ENCODE data around the gene AHR. TPM values are rescaled to one million over a fixed set of nuclear protein-coding genes. Genes with fewer than 3 reads are reported as not detected.

The AHR gene
- total RNA-seq, 1 donor from 2014 or later = 24.4 TPM

DNA sequence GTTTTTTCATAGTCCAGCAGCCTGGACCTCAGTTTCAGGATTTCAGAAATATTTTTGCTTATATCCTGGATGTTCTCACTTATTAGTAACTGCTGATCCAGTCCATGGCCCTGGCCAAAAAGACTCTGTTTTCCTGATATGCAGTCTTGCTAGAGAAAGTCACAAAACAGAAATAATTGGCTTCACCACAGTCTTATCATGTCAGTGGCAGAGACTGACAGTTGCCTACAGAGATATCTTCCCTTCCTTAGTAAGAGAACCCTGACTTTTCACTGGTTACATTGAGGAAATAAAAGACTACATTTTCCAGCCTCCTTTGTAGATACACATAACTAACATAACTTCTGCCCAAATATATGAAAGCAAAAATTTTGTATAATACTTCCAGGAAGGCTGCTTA is 56.6 kb downstream of the AHR start:
- ATAC-seq (ENCODE audit: low read depth) = no peak
- no peak overlapping the region for H3K4me3 Mint-ChIP-seq
- no peak overlapping the region for H3K27ac Mint-ChIP-seq
- peaks cover 10% of the 10 kb centered on the region for H3K4me1 Mint-ChIP-seq
- ChIA-PET POLR2A (no interaction called here), CTCF (no interaction called here)
- TF ChIP-seq CTCF (IDR thresholded peaks at IDR 0.05) = no peak
- no peak for DNase-seq
- H3K9me3 Mint-ChIP-seq = peaks cover 6% of the 10 kb centered on the region
- intact Hi-C loops (cut with micrococcal nuclease) = no loop called here
- H3K27me3 Mint-ChIP-seq = no peaks in the 10 kb centered on the region
- H3K36me3 Mint-ChIP-seq (ENCODE audit: low read depth) = no peaks in the 10 kb centered on the region

- ChIA-PET POLR2A (no interaction called here), CTCF (no interaction called here)
- H3K27me3 Mint-ChIP-seq = no peaks in the 10 kb centered on the region
- peaks cover 1% of the 10 kb centered on the region for H3K4me1 Mint-ChIP-seq
- TF ChIP-seq CTCF (IDR thresholded peaks at IDR 0.05) = no peak
- no peak overlapping the region for H3K27ac Mint-ChIP-seq
- ATAC-seq (ENCODE audit: low read depth) = no peak
- intact Hi-C loops (cut with micrococcal nuclease) = no loop called here
- H3K9me3 Mint-ChIP-seq = peaks cover 2% of the 10 kb centered on the region
- no peak overlapping the region for H3K4me3 Mint-ChIP-seq
- no peak for DNase-seq
- H3K36me3 Mint-ChIP-seq (ENCODE audit: low read depth) = no peaks in the 10 kb centered on the region
Measured at GRCh38 chr7:17357952-17358351, 59.5 kb downstream of the AHR start.

DNA sequence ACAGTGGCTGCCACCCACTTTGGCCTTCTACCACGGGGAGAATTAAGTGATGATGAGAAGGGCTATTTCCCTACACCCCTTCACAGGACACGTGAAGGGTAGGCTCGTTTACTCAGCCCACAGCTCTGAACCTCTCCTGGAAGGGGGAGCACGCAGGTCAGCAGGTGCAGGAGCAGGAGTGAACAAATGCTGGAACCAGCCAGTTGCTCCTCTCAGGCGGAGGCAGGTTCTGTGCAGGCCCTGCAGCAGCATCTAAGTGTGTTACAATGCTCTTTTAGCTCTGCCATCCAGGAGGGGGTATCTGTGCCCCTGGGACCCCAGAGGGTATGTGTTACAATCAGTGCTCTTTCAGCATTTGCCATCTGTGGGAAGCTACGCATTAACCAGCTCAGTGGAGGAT is 61.2 kb downstream of the AHR start:
- Mint-ChIP-seq H3K27ac (no peak overlapping the region), H3K4me3 (no peak overlapping the region), H3K4me1 (peaks cover 1% of the 10 kb centered on the region), H3K27me3 (no peaks in the 10 kb centered on the region), H3K36me3 (ENCODE audit: low read depth) (no peaks in the 10 kb centered on the region), H3K9me3 (peaks cover 2% of the 10 kb centered on the region)
- no peak for TF ChIP-seq CTCF (IDR thresholded peaks at IDR 0.05)
- POLR2A ChIA-PET = no interaction called here
- DNase-seq = no peak
- CTCF ChIA-PET = interaction anchor here (1.0 kb wide), 1 partner anchor 58 kb away, joined by 3 read pairs; no protein-coding TSS in a partner anchor
- intact Hi-C loops (cut with micrococcal nuclease) = no loop called here
- no peak for ATAC-seq (ENCODE audit: low read depth)

- no peak for DNase-seq
Measured at GRCh38 chr7:17362439-17363105, 64.1 kb downstream of the AHR start.

GRCh38 chr7:17364671-17365070 is 66.2 kb downstream of the AHR start:
- DNase-seq = no peak
- intact Hi-C loops (cut with micrococcal nuclease) = no loop called here
- TF ChIP-seq CTCF (IDR thresholded peaks at IDR 0.05) = no peak
- Mint-ChIP-seq H3K4me1 (no peaks in the 10 kb centered on the region), H3K36me3 (ENCODE audit: low read depth) (no peaks in the 10 kb centered on the region), H3K9me3 (peaks cover 2% of the 10 kb centered on the region), H3K27ac (no peak overlapping the region), H3K27me3 (no peaks in the 10 kb centered on the region), H3K4me3 (no peak overlapping the region)
- ChIA-PET POLR2A (no interaction called here), CTCF (no interaction called here)
- no peak for ATAC-seq (ENCODE audit: low read depth)

More at GRCh38 chr7:17362439-17363105, 64.1 kb downstream of the AHR start:
- H3K4me1 Mint-ChIP-seq = no peaks in the 10 kb centered on the region
- no peak for ATAC-seq (ENCODE audit: low read depth)
- CTCF ChIA-PET = no interaction called here
- intact Hi-C loops (cut with micrococcal nuclease) = no loop called here
- no peaks in the 10 kb centered on the region for H3K36me3 Mint-ChIP-seq (ENCODE audit: low read depth)
- H3K27me3 Mint-ChIP-seq = no peaks in the 10 kb centered on the region
- TF ChIP-seq CTCF (IDR thresholded peaks at IDR 0.05) = no peak
- H3K27ac Mint-ChIP-seq = no peak overlapping the region
- H3K4me3 Mint-ChIP-seq = no peak overlapping the region
- H3K9me3 Mint-ChIP-seq = peaks cover 2% of the 10 kb centered on the region
- POLR2A ChIA-PET = interaction anchor here (0.6 to 0.7 kb wide), 2 partner anchors 35 to 839 kb away, joined by 4 to 8 read pairs; no protein-coding TSS in a partner anchor
